NOMO-1 treated with dmso at 0.1 percent for 144 hours (cell line): ENCODE measurements around the gene TDO2.
"Not testable (repeated sequence)": the region's sequence is repeated elsewhere in the genome, so short reads cannot be mapped to it uniquely, and the experiment has no call there.

Source experiments
- DNase-seq: peaks from one replicate; lab custom pipeline; 2025; ENCODE audit not compliant: unreplicated experiment; lab: John Stamatoyannopoulos, UW

The TDO2 gene

GRCh38 chr4:155906554-155907247 is 3.2 kb downstream of the TDO2 start:
- DNase-seq = no peak

GRCh38 chr4:155907556-155907955 is 4.1 kb downstream of the TDO2 start:
- DNase-seq = no peak

GRCh38 chr4:155908187-155909139 is 5.0 kb downstream of the TDO2 start:
- DNase-seq = no peak

- no peak for DNase-seq
These were observed 6.2 kb downstream of the TDO2 start for GRCh38 chr4:155909615-155910226.

GRCh38 chr4:155911905-155912304 is 8.4 kb downstream of the TDO2 start:
- DNase-seq = no peak

GRCh38 chr4:155914782-155915181 is 11.3 kb downstream of the TDO2 start:
- no peak for DNase-seq

- no peak for DNase-seq
These were observed 18.1 kb downstream of the TDO2 start for GRCh38 chr4:155921597-155921996.

- DNase-seq = no peak
These were observed 21.1 kb downstream of the TDO2 start for GRCh38 chr4:155924637-155925036.

GRCh38 chr4:155929833-155930232 is 26.3 kb downstream of the TDO2 start:
- DNase-seq = no peak

- no peak for DNase-seq
These were observed 26.8 kb downstream of the TDO2 start for GRCh38 chr4:155930330-155930729.

- DNase-seq = no peak
These were observed 28.1 kb downstream of the TDO2 start for GRCh38 chr4:155931634-155932033.

GRCh38 chr4:155934634-155935033 is 31.1 kb downstream of the TDO2 start:
- not testable (repeated sequence) for DNase-seq

- DNase-seq = no peak
These were observed 32.0 kb downstream of the TDO2 start for GRCh38 chr4:155935389-155935986.

- DNase-seq = no peak
These were observed 37.7 kb downstream of the TDO2 start for GRCh38 chr4:155941085-155941790.

- no peak for DNase-seq
These were observed 38.3 kb downstream of the TDO2 start for GRCh38 chr4:155941820-155942219.

GRCh38 chr4:155943605-155944291 is 40.3 kb downstream of the TDO2 start:
- DNase-seq = no peak

- DNase-seq = no peak
These were observed 41.0 kb downstream of the TDO2 start for GRCh38 chr4:155944516-155944915.

- no peak for DNase-seq
These were observed 43.0 kb downstream of the TDO2 start for GRCh38 chr4:155946486-155946885.

- DNase-seq = no peak
These were observed 45.0 kb downstream of the TDO2 start for GRCh38 chr4:155948541-155948940.

- DNase-seq = no peak
These were observed 47.0 kb downstream of the TDO2 start for GRCh38 chr4:155950461-155950860.
